Activated CD4-positive, alpha-beta memory T cell treated with anti-CD3 and anti-CD28 coated beads, Interleukin-2, amount 10 ng/mL, durations not matched to agents 7 days and 5 days (primary cell): ENCODE results near the gene MAEA. TPM values are rescaled to one million over a fixed set of nuclear protein-coding genes. Genes with fewer than 3 reads are reported as not detected.

Experiments
- CTCF ChIA-PET: fragments of 350-600 bp; sonication (Branson Sonifier 250); formaldehyde crosslinking; loops from one replicate; lab custom pipeline; 2021; ENCODE audit warnings: antibody characterized with exemption, inconsistent platforms; lab: Charles Lee
- POLR2A ChIA-PET: fragments of 350-600 bp; sonication (Branson Sonifier 250); formaldehyde crosslinking; loops from one replicate; lab custom pipeline; 2021; ENCODE audit warnings: antibody characterized with exemption; lab: Charles Lee
- DNase-seq: peaks from one replicate; pipeline ENCODE4 v3.0.0-alpha.2; 2020
- H3K27ac Mint-ChIP-seq: one replicate; pipeline ENCODE4 v1.8.0; 2021; ENCODE audit warnings: mild to moderate bottlenecking, mixed read lengths
- H3K27me3 Mint-ChIP-seq: one replicate; pipeline ENCODE4 v1.8.0; 2021; ENCODE audit warnings: mixed read lengths
- H3K36me3 Mint-ChIP-seq: one replicate; pipeline ENCODE4 v1.8.0; 2021; ENCODE audit warnings: low read depth, mixed read lengths
- H3K4me1 Mint-ChIP-seq: one replicate; pipeline ENCODE4 v1.8.0; 2021; ENCODE audit warnings: mixed read lengths
- H3K4me3 Mint-ChIP-seq: one replicate; pipeline ENCODE4 v1.8.0; 2021; ENCODE audit warnings: mild to moderate bottlenecking, mixed read lengths
- H3K9me3 Mint-ChIP-seq: one replicate; pipeline ENCODE4 v1.8.0; 2021; ENCODE audit warnings: mixed read lengths
- total RNA-seq, 2 experiments: library from RNA; stranded (reverse); gene quantifications; one replicate each; pipeline ENCODE4 v1.2.3, GENCODE V29; 2021

MAEA gene
- total RNA-seq, 2 experiments from 2014 or later = 61.6 to 64.1 TPM

DNA sequence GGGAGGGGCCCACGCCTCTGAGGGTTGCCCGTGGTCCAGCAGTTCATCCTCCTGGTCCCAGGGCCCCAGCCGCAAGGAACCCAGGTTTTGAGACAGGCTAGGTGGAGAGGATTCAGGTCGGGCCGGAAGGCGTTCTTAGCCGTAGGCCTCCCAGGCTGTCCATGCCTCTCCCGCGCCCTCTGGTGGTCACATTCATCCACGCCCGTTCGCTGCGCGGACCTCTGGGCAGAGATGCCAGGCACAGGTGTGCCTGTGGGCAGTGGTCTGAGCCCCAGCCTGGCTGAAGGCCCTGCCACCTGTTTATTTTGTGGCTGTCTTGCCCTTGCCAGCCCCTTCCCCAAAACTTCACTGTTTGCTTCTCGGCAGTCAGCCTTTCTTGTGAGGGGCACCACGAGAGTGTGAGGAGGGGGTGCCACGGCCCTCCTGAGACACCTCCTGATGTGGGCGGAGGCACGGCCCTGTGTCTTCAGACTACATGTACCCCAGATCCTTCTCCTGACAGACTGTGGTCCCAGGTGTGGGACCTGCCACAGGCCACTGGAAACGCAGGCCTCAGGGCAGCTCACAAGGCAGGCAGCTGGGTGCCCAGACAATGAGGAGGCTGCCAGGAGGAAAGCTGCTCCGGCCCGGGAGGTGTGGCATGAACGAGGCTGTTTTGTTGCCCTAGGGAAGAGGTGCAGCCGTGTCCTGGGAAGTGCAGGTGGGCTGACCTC is 62.3 kb downstream of the MAEA start:
- H3K4me1 Mint-ChIP-seq = peaks cover 32% of the 10 kb centered on the region
- POLR2A ChIA-PET = no interaction called here
- peak; percentile 91 for DNase-seq
- H3K9me3 Mint-ChIP-seq = no peaks in the 10 kb centered on the region
- H3K36me3 Mint-ChIP-seq = peaks cover 12% of the 10 kb centered on the region
- no peaks in the 10 kb centered on the region for H3K27me3 Mint-ChIP-seq
- CTCF ChIA-PET = interaction anchor here (0.8 to 4.3 kb wide), 7 partner anchors 74 to 279 kb away, joined by 3 to 15 read pairs (median 4); no protein-coding TSS in a partner anchor
- no peak overlapping the region for H3K4me3 Mint-ChIP-seq
- H3K27ac Mint-ChIP-seq = peak overlapping the region; percentile 64

DNA sequence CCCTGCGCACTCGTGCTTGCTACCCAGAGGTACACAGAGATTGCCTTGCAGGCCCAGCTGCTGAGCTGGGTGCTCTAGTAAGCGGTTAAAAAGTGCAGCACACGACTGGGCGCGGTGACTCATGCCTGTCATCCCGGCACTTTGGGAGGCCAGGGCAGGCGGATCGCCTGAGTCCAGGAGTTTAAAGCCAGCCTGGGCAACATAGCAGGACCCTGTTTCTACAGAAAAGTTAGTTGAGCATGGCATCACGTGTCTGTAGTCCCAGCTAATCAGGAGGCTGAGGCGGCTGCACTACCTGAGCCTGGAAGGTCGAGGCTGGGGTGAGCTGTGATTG is 62.8 kb downstream of the MAEA start:
- Mint-ChIP-seq H3K36me3 (peaks cover 12% of the 10 kb centered on the region), H3K9me3 (no peaks in the 10 kb centered on the region), H3K4me1 (peaks cover 31% of the 10 kb centered on the region), H3K4me3 (no peak overlapping the region), H3K27ac (no peak overlapping the region), H3K27me3 (no peaks in the 10 kb centered on the region)
- no peak for DNase-seq
- CTCF ChIA-PET = interaction anchor here (0.8 to 4.3 kb wide), 7 partner anchors 75 to 279 kb away, joined by 3 to 15 read pairs (median 5); no protein-coding TSS in a partner anchor
- POLR2A ChIA-PET = interaction anchor here (0.9 kb wide), 1 partner anchor 62 kb away, joined by 5 read pairs; the partner anchor contains the start of gene MAEA

DNA sequence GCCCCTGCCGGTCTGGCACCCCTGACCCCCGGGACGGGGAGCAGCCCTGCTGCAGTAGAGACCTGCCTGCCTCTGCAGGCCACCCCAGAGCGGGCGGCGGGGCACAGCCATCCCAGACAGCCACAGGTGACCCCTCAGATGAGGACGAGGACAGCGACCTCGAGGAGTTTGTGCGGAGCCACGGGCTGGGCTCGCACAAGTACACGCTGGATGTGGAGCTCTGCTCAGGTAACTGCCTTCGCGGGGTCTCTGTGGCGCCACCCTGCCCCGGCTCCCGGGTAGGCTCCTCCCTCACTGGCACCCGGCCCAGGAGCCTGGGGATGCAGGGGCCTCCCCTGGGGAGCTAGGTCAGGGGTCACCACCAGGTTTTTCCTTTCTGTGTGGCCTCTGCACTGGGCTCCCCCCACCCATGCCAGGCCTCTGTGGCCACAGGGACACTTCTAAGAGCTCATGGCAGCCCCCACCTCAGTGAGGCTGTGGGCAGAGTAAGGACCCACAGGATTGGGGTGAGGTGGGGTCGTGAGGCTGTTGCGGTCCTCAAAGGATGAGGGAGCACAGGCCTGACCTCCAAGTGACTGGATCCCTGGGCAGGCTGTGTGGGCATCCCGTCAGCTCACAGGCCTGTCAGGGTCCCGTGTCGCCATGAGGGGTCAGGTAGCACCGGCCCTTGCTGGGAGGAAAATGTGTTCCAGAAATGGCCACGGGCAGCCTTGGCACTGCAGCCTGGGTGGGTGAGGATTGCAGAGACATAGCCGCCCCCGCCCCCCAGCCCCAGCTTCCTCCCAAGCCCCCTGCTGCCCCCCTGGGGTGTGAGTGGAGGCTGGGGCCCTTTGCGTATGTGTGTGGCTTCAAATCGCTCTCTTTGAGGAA is 63.7 kb downstream of the MAEA start:
- Mint-ChIP-seq H3K4me1 (peaks cover 22% of the 10 kb centered on the region), H3K27ac (no peak overlapping the region), H3K9me3 (no peaks in the 10 kb centered on the region), H3K36me3 (peaks cover 11% of the 10 kb centered on the region), H3K27me3 (no peaks in the 10 kb centered on the region), H3K4me3 (no peak overlapping the region)
- CTCF ChIA-PET = interaction anchor here (0.6 to 4.3 kb wide), 8 partner anchors 28 to 280 kb away, joined by 3 to 15 read pairs (median 4); no protein-coding TSS in a partner anchor
- no peak for DNase-seq
- POLR2A ChIA-PET = interaction anchor here (0.9 kb wide), 1 partner anchor 63 kb away, joined by 5 read pairs; the partner anchor contains the start of gene MAEA

DNA sequence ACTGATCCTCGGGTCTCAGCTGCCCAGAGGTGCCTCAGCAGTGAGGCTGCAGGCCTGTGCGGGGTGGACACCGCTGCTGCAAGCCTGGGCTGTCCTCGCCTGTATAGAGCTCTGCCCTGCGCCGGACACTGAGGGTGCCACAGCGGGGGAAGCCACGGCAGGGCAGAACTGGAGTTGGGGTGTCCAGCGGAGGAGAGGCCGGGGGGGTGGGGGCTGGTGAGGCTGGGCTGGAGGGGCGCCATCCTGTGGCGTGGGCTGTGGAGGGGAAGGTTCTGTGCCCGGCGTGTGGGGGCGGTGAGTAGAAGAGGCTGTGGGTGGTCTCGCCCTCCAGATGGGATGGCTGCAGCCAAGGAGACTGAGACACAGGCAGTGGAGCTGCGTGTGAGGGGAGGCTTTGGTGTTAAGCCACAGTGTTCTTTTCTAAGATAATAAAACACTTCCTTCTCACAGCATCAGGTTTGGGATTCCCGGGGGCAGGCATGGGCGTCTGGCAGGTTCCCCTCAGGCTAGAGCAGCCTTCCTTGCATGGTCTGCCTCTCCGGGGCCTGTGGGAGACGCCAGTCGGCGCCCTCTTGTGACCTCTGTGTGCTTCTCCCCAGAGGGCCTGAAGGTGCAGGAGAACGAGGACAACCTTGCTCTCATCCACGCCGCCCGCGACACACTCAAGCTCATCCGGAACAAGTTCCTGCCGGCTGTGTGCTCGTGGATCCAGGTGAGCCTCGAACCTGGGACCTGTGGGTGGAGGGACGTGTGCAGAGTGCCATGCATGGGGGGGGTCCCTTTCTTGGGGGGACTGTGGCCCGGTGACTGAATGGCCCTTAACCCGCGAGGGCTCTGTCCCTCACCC is 64.7 kb downstream of the MAEA start:
- Mint-ChIP-seq H3K4me3 (no peak overlapping the region), H3K9me3 (no peaks in the 10 kb centered on the region), H3K27me3 (no peaks in the 10 kb centered on the region), H3K27ac (no peak overlapping the region), H3K4me1 (peaks cover 15% of the 10 kb centered on the region), H3K36me3 (peaks cover 6% of the 10 kb centered on the region)
- DNase-seq = no peak
- ChIA-PET POLR2A (interaction anchor here (1.1 kb wide), 1 partner anchor 105 kb away, joined by 4 read pairs; the partner anchor contains the start of gene CTBP1), CTCF (interaction anchor here (0.8 to 4.3 kb wide), 5 partner anchors 96 to 352 kb away, joined by 3 to 15 read pairs (median 3); no protein-coding TSS in a partner anchor)

DNA sequence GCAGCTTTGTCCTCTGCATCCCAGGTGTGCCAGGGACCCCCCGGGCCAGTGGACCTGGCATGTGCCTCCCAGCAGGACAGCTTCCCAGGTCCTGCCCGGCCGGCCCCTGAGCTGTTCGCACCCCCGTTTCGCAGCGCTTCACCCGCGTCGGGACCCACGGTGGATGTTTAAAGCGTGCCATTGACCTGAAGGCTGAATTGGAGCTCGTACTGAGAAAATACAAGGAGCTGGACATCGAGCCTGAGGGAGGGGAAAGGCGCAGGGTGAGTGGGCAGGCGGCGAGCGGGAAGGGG is 65.2 kb downstream of the MAEA start:
- ChIA-PET CTCF (interaction anchor here (0.8 to 4.3 kb wide), 5 partner anchors 97 to 353 kb away, joined by 3 to 15 read pairs (median 3); no protein-coding TSS in a partner anchor), POLR2A (interaction anchor here (1.1 kb wide), 1 partner anchor 106 kb away, joined by 4 read pairs; the partner anchor contains the start of gene CTBP1)
- peaks cover 6% of the 10 kb centered on the region for H3K36me3 Mint-ChIP-seq

DNA sequence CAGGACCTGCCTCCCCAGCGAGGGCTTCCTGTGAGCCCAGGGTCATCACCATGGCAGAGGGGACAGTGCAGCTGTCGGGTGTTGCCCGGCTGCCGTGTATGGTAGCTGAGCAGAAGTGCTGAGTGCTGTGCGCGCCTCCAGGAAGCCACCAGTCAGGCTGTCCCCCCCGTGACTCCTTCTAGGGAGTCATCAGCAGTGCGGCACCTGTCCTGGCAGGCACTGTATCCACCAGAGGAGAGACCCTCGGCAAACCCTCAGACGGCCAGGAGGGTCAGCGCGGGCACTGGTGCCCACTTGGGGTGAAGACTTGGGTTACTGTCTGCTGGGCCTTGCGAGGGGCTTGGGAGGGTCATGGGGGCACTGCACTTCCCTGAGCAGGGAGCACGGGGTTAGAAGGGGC is 65.7 kb downstream of the MAEA start:
- no peak overlapping the region for H3K4me3 Mint-ChIP-seq
- no peak for DNase-seq

More for the DNA sequence above, 65.2 kb downstream of the MAEA start:
- no peak overlapping the region for H3K27ac Mint-ChIP-seq
- no peaks in the 10 kb centered on the region for H3K9me3 Mint-ChIP-seq
- no peaks in the 10 kb centered on the region for H3K27me3 Mint-ChIP-seq
- DNase-seq = no peak
- peaks cover 11% of the 10 kb centered on the region for H3K4me1 Mint-ChIP-seq
- no peak overlapping the region for H3K4me3 Mint-ChIP-seq

DNA sequence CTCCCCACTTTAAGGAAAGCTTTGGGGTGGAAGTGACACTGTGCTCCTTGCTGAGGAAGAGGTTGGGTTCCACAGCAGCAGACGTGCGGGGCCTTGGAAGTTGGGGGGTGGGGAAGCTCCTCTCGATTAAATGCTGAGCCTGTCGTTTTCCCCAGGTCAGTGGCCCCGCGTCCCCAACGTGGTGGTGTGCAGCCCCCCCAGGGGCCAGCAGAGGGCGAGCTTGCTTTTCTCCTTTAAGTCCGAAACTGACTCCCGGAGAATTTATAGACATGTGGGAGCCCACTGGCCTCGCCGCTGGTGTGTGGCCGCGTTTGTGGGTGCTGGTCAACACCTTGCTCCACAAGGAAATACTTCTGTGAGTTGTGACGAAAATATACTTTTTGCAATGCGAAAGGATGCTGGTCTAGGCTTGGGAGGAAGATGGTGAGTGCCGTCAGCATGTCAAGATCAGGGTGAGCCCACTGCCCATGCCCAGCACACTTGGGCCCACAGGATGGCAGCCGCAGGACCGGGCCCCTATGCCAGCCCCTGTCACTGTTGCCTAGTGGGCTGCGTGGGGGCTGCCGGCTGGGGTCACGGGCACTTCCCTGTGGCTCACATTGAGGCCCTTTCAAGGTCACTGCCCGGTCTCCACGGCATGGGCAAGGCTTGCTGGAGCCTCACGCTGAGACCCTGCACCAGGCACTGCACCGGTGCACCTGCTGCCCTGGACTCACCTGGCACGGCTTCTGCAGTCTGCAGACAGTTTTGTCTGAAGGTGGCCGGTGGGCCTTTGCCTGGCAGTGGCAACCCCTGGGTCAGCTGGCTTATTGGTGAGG is 66.7 kb downstream of the MAEA start:
- H3K27me3 Mint-ChIP-seq = no peaks in the 10 kb centered on the region
- ChIA-PET POLR2A (interaction anchor here (0.9 kb wide), 1 partner anchor 9 kb away, joined by 7 read pairs; the partner anchor contains the start of gene UVSSA), CTCF (interaction anchor here (0.7 to 2.4 kb wide), 10 partner anchors 9 to 353 kb away, joined by 3 to 13 read pairs (median 3); partner anchors contain the start of genes MAEA and UVSSA)
- no peak overlapping the region for H3K27ac Mint-ChIP-seq
- peaks cover 6% of the 10 kb centered on the region for H3K36me3 Mint-ChIP-seq
- DNase-seq = peak; percentile 44
- H3K9me3 Mint-ChIP-seq = no peaks in the 10 kb centered on the region
- H3K4me1 Mint-ChIP-seq = peaks cover 7% of the 10 kb centered on the region
- H3K4me3 Mint-ChIP-seq = no peak overlapping the region

More for the DNA sequence above, 65.7 kb downstream of the MAEA start:
- H3K4me1 Mint-ChIP-seq = peaks cover 10% of the 10 kb centered on the region
- CTCF ChIA-PET = interaction anchor here (0.8 to 4.3 kb wide), 8 partner anchors 70 to 354 kb away, joined by 3 to 15 read pairs (median 3); no protein-coding TSS in a partner anchor
- H3K27ac Mint-ChIP-seq = no peak overlapping the region
- H3K36me3 Mint-ChIP-seq = peaks cover 6% of the 10 kb centered on the region
- H3K27me3 Mint-ChIP-seq = no peaks in the 10 kb centered on the region
- POLR2A ChIA-PET = interaction anchor here (0.9 to 1.1 kb wide), 2 partner anchors 8 to 106 kb away, joined by 4 to 7 read pairs; partner anchors contain the start of genes CTBP1 and UVSSA
- no peaks in the 10 kb centered on the region for H3K9me3 Mint-ChIP-seq

DNA sequence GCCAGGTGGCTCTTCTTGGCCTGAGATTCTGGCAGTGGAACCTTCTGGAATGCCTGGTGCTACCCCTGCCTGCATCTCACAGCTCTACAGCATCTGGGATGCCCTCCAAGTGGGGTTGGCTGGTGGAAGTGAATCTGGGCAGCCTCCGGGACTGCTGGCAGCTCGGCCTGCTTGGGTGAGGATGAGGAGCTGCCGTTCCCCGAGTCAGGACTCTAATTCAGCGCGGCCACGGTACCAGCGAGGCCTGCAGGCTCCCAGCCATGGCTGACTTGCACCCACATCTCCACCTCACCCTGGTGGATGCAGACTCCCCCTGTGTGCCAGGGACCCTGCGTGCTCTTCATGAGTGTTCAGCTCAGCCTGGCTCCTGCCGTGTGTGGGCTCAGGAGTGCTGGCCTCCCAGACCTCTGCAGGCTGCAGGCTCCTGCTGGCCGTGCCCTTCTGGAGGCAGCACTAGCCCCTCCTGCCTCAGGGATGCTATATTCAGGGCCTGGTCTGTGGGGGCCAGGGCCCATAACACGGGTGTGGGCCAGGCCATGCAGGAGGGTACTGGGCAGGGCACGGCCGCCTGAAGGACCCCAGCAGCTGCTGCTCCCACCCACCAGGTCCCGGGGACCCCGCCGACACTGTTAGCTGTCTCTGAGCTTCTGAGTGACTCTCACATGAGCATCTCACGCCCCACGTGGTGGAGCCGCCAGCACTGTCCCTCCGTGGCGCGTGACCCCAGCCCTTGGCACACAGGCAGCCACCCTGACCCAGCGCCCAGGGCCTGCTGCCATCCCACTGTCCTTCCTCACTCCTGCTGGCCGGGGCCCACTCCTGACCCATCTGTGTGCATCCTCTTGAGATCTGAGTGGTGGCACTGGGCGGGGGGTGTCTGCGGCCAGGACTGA is 67.9 kb downstream of the MAEA start:
- CTCF ChIA-PET = interaction anchor here (1.1 to 2.4 kb wide), 2 partner anchors 11 to 272 kb away, joined by 4 to 13 read pairs; partner anchors contain the start of gene UVSSA
- Mint-ChIP-seq H3K27ac (no peak overlapping the region), H3K27me3 (no peaks in the 10 kb centered on the region), H3K4me3 (no peak overlapping the region), H3K4me1 (no peaks in the 10 kb centered on the region), H3K9me3 (no peaks in the 10 kb centered on the region), H3K36me3 (peaks cover 2% of the 10 kb centered on the region)
- POLR2A ChIA-PET = no interaction called here
- DNase-seq = no peak

DNA sequence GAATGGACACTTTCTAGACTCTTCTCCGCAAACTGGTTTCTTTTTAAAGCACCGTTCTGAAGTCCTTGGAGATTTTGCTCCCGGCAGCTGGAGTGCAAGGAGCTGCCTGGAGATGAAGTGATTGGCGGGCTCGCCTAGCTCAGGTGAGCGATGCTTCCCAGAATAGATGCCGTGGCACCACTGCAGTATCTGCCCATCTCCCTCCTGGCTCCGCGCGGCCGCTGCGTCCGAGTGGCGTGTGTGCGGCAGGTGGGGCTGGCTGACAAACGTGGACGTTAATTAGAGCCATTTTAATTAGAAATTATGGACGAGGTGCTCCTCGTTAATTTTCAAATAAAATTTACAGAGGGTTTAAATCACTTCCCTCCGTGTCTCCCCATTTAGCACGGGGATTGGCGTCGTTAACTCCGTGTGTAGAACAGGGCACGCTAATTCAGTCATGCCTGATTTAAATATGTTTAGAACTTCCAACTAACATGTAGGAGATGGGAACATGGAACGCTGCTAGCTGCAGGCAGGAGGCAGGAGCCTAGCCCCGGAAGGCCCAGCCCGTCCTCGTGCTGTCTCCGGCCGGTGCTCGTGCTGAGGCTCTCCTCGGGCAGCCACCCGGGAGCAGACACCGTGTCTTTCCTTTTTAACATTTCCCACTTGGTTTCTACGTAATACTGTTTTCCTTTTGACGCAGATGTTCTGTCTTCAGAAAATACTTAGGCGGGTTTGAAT is 68.9 kb downstream of the MAEA start:
- no peaks in the 10 kb centered on the region for H3K36me3 Mint-ChIP-seq
- H3K27me3 Mint-ChIP-seq = no peaks in the 10 kb centered on the region
- no peaks in the 10 kb centered on the region for H3K9me3 Mint-ChIP-seq
- no peak overlapping the region for H3K4me3 Mint-ChIP-seq
- ChIA-PET CTCF (interaction anchor here (1.1 to 1.5 kb wide), 2 partner anchors 12 to 271 kb away, joined by 3 to 4 read pairs; partner anchors contain the start of gene UVSSA), POLR2A (no interaction called here)
- H3K4me1 Mint-ChIP-seq = no peaks in the 10 kb centered on the region
- no peak for DNase-seq
- no peak overlapping the region for H3K27ac Mint-ChIP-seq

DNA sequence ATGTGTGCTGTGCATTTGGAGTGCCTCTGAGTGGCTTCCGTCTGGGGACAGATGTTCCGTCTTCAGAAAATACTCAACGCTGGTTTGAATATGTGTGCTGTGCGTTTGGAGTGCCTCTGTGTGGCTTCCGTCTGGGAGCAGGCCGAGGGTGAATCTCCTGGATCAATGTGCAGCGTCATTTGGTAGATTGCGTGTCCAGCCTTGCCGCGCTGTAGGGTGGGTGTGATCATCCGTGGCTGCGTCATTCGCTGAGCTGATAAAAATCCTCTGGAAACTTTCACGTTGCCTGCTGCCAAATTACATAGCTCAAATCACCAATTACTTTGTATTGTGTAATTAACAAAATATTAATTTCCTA is 69.4 kb downstream of the MAEA start:
- Mint-ChIP-seq H3K27ac (no peak overlapping the region), H3K4me3 (no peak overlapping the region), H3K27me3 (no peaks in the 10 kb centered on the region), H3K36me3 (no peaks in the 10 kb centered on the region), H3K9me3 (no peaks in the 10 kb centered on the region), H3K4me1 (no peaks in the 10 kb centered on the region)
- DNase-seq = no peak
- ChIA-PET CTCF (interaction anchor here (1.1 to 1.5 kb wide), 2 partner anchors 12 to 152 kb away, joined by 3 read pairs; partner anchors contain the start of gene UVSSA), POLR2A (no interaction called here)
